ENCODE results near the gene CEBPZOS. TPM values are rescaled to one million over a fixed set of nuclear protein-coding genes. Genes with fewer than 3 reads are reported as not detected.
"Not testable (repeated sequence)": the region's sequence is repeated elsewhere in the genome, so short reads cannot be mapped to it uniquely, and the experiment has no call there.

The CEBPZOS gene
- total RNA-seq, 2 experiments from 2014 or later = 46.6 to 49.8 TPM

GRCh38 chr2:37215250-37215649 is 19.0 kb downstream of the CEBPZOS start:
- H3K27ac Mint-ChIP-seq = peak overlapping the region; percentile 42
- no peaks in the 10 kb centered on the region for H3K9me3 Mint-ChIP-seq (ENCODE audit: low read depth)
- intact Hi-C loops (cut with DNase I, micrococcal nuclease) = no loop called here
- ChIA-PET CTCF (interaction anchor here (0.6 kb wide), 1 partner anchor 33 kb away, joined by 3 read pairs; no protein-coding TSS in a partner anchor), POLR2A (no interaction called here)
- H3K4me1 Mint-ChIP-seq = peaks cover 4% of the 10 kb centered on the region
- DNase-seq (no peak), ATAC-seq (no peak)
- no peaks in the 10 kb centered on the region for H3K27me3 Mint-ChIP-seq
- H3K36me3 Mint-ChIP-seq (ENCODE audit: low read depth) = peaks cover 67% of the 10 kb centered on the region
- H3K4me3 Mint-ChIP-seq = no peak overlapping the region

GRCh38 chr2:37219046-37219445 is 22.8 kb downstream of the CEBPZOS start:
- H3K27me3 Mint-ChIP-seq = no peaks in the 10 kb centered on the region
- no peak overlapping the region for H3K27ac Mint-ChIP-seq
- intact Hi-C loops (cut with DNase I, micrococcal nuclease) = no loop called here
- peaks cover 72% of the 10 kb centered on the region for H3K36me3 Mint-ChIP-seq (ENCODE audit: low read depth)
- H3K4me3 Mint-ChIP-seq = no peak overlapping the region
- DNase-seq (no peak), ATAC-seq (no peak)
- H3K4me1 Mint-ChIP-seq = peaks cover 28% of the 10 kb centered on the region
- H3K9me3 Mint-ChIP-seq (ENCODE audit: low read depth) = no peaks in the 10 kb centered on the region
- POLR2A ChIA-PET = no interaction called here
- CTCF ChIA-PET = interaction anchor here (0.6 to 1.3 kb wide), 3 partner anchors 24 to 48 kb away, joined by 3 to 4 read pairs (median 3); no protein-coding TSS in a partner anchor

GRCh38 chr2:37223131-37223530 is 26.8 kb downstream of the CEBPZOS start:
- POLR2A ChIA-PET = no interaction called here
- peaks cover 58% of the 10 kb centered on the region for H3K4me1 Mint-ChIP-seq
- no peaks in the 10 kb centered on the region for H3K27me3 Mint-ChIP-seq
- no peaks in the 10 kb centered on the region for H3K9me3 Mint-ChIP-seq (ENCODE audit: low read depth)
- CTCF ChIA-PET = interaction anchor here (0.7 to 1.1 kb wide), 2 partner anchors 46 to 154 kb away, joined by 3 read pairs; no protein-coding TSS in a partner anchor
- H3K4me3 Mint-ChIP-seq = no peak overlapping the region
- DNase-seq (no peak), ATAC-seq (no peak)
- intact Hi-C loops (cut with DNase I, micrococcal nuclease) = no loop called here
- peaks cover 79% of the 10 kb centered on the region for H3K36me3 Mint-ChIP-seq (ENCODE audit: low read depth)
- peak overlapping the region; percentile 51 for H3K27ac Mint-ChIP-seq

DNA sequence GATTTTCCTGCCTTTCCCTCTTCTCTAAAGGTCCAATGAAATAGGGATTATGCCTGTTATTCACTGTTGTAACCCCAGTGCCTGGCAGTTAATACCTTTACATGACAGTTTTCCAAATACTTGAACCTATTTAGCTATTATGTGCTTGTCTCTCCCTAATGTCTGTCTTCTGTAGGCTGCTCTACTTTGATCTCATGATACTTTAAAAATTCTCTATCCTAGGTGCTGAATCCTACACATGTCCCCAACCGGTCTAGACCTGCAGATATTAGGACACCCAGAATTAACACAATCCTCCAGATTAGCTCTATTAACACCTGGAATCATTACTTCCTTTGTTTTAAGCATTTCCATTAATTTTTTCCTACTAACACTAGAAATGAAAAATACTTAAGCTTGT is 27.8 kb downstream of the CEBPZOS start:
- Mint-ChIP-seq H3K4me3 (no peak overlapping the region), H3K27ac (no peak overlapping the region), H3K4me1 (peaks cover 66% of the 10 kb centered on the region), H3K9me3 (ENCODE audit: low read depth) (no peaks in the 10 kb centered on the region), H3K27me3 (no peaks in the 10 kb centered on the region), H3K36me3 (ENCODE audit: low read depth) (peaks cover 78% of the 10 kb centered on the region)
- POLR2A ChIA-PET = no interaction called here
- intact Hi-C loops (cut with DNase I, micrococcal nuclease) = no loop called here
- CTCF ChIA-PET = interaction anchor here (0.6 kb wide), 2 partner anchors 15 to 167 kb away, joined by 4 read pairs; no protein-coding TSS in a partner anchor
- DNase-seq = no peak
- ATAC-seq = no peak

- DNase-seq; POLR2A ChIA-PET; H3K27me3 Mint-ChIP-seq; H3K27ac Mint-ChIP-seq; ATAC-seq; CTCF ChIA-PET; intact Hi-C loops (cut with DNase I, micrococcal nuclease); H3K9me3 Mint-ChIP-seq (ENCODE audit: low read depth): not testable (repeated sequence)
- Mint-ChIP-seq H3K4me1 (peaks cover 72% of the 10 kb centered on the region), H3K36me3 (ENCODE audit: low read depth) (peaks cover 75% of the 10 kb centered on the region), H3K4me3 (peak overlapping the region; percentile 33)
These were observed 28.8 kb downstream of the CEBPZOS start for GRCh38 chr2:37225129-37225528.

GRCh38 chr2:37226863-37227262 is 30.6 kb downstream of the CEBPZOS start:
- no peak for DNase-seq
- ChIA-PET CTCF (interaction anchor here (0.6 kb wide), 1 partner anchor 18 kb away, joined by 3 read pairs; no protein-coding TSS in a partner anchor), POLR2A (interaction anchor here (0.6 kb wide), 1 partner anchor 78 kb away, joined by 8 read pairs; no protein-coding TSS in a partner anchor)
- Mint-ChIP-seq H3K27ac (peak overlapping the region; percentile 11), H3K27me3 (no peaks in the 10 kb centered on the region), H3K4me3 (peak overlapping the region; percentile 6), H3K4me1 (peaks cover 67% of the 10 kb centered on the region), H3K9me3 (ENCODE audit: low read depth) (no peaks in the 10 kb centered on the region), H3K36me3 (ENCODE audit: low read depth) (peaks cover 58% of the 10 kb centered on the region)
- intact Hi-C loops (cut with DNase I, micrococcal nuclease) = no loop called here
- ATAC-seq = no peak

DNA sequence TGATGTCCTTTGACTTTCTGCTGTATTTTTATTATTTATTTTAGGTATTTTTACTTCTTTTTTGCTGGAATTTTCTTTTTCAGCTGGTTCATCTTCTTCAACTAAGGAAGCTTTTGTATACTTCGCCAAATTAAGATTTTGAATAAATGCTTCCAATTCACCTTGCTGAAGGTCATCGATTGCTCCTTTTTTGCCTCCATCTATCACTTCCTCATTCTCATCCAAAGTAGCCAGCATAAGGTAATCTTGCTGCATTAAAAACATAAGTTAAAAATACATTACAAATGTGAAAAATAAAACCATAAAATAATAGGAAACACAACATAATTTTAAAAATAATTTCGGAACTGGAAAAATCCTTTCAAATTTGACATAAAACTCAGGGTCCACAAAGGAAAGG is 32.5 kb downstream of the CEBPZOS start:
- Mint-ChIP-seq H3K27ac (no peak overlapping the region), H3K36me3 (ENCODE audit: low read depth) (peaks cover 41% of the 10 kb centered on the region), H3K4me3 (no peak overlapping the region), H3K4me1 (peaks cover 52% of the 10 kb centered on the region), H3K27me3 (no peaks in the 10 kb centered on the region), H3K9me3 (ENCODE audit: low read depth) (no peaks in the 10 kb centered on the region)
- ChIA-PET POLR2A (interaction anchor here (0.6 kb wide), 1 partner anchor 73 kb away, joined by 4 read pairs; no protein-coding TSS in a partner anchor), CTCF (no interaction called here)
- ATAC-seq (no peak), DNase-seq (no peak)
- intact Hi-C loops (cut with DNase I, micrococcal nuclease) = no loop called here

DNA sequence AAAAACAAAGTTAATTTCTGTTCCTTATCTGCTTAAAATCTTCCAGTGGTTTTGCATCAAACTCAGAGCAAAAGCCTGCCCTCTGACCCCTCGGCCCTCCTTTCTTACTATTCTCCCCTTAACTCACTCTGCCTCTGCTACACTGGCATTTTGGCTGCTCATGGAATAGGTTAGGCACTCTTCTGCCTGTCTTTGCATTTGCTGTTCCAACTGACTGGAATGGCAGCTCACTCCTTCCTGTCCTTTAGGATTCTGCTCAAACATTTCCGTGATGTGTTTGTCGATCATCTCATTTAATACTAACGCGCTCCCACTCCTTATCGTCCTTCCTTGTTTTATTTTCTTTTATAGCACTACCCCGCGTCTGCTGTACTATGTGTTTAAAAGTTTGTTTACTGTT is 34.3 kb downstream of the CEBPZOS start:
- Mint-ChIP-seq H3K9me3 (ENCODE audit: low read depth) (no peaks in the 10 kb centered on the region), H3K27ac (no peak overlapping the region), H3K4me1 (peaks cover 45% of the 10 kb centered on the region), H3K4me3 (no peak overlapping the region), H3K36me3 (ENCODE audit: low read depth) (peaks cover 35% of the 10 kb centered on the region), H3K27me3 (no peaks in the 10 kb centered on the region)
- CTCF ChIA-PET = no interaction called here
- ATAC-seq (no peak), DNase-seq (no peak)
- intact Hi-C loops (cut with DNase I, micrococcal nuclease) = loop anchor here (2.0 to 5.0 kb wide), 4 partner anchors 92 to 442 kb away; partner anchors contain the start of genes CDC42EP3 (in 1 of the 2) and PRKD3 (in 1 of the 2)
- POLR2A ChIA-PET = interaction anchor here (1.2 kb wide), 1 partner anchor 13 kb away, joined by 3 read pairs; no protein-coding TSS in a partner anchor

GRCh38 chr2:37231241-37232130 is 35.2 kb downstream of the CEBPZOS start, which contains the start of the genes CEBPZ and NDUFAF7:
Gene CEBPZ, minus strand, starts transcription at chr2:37231596. Its CDS starts 29 bp downstream, at chr2:37231567.
Gene NDUFAF7, plus strand, starts transcription at chr2:37231658. Its CDS starts 48 bp downstream, at chr2:37231706.
- no peaks in the 10 kb centered on the region for H3K9me3 Mint-ChIP-seq (ENCODE audit: low read depth)

DNA sequence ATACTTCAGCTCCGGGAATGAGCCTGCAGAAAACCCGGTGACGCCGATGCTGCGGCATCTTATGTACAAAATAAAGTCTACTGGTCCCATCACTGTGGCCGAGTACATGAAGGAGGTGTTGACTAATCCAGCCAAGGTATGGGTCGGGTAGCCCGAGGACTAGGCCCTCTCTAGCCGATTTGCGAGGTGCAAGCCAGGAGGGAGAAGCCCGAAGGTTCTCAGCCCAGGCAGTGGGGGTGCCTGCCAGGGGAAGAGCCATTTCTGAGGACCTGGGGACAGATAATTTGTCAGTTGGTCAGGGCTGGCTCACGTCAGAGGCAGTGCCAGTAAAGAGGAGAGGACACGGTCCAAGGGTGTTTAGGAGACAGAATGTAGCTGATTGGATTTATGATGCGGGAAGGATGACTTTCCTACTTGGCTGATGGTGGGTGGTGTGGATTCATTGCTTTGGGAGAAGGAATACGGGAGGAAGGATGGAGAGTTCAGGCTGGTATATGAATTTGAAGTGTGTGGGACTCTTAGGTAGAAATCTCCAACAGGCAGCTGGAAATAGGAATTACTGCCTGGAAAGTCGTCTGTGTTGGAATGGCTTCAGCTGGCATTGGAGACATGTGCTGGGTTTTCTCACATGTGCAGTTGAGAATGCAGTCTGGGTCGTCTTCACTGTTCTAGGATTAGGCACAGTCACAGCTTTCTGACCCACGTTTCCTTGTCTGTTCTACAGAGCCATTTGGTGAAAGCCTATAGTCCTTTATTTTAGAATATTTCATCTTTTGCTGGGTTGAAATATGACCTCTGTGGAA is 36.0 kb downstream of the CEBPZOS start:
- peaks cover 31% of the 10 kb centered on the region for H3K4me1 Mint-ChIP-seq
- CTCF ChIA-PET = interaction anchor here (0.7 to 1.4 kb wide), 5 partner anchors 10 to 645 kb away, joined by 4 to 5 read pairs (median 5); no protein-coding TSS in a partner anchor

More at GRCh38 chr2:37231241-37232130, 35.2 kb downstream of the CEBPZOS start, which contains the start of the genes CEBPZ and NDUFAF7:
- intact Hi-C loops (cut with DNase I, micrococcal nuclease) = loop anchor here (1.0 to 5.0 kb wide), 13 partner anchors 12 to 441 kb away; partner anchors contain the start of genes CEBPZOS (in 2 of the 2), GPATCH11 (in 2 of the 2), HEATR5B (in 2 of the 2) and CDC42EP3 (in 1 of the 2)
- CTCF ChIA-PET = interaction anchor here (0.6 to 1.4 kb wide), 6 partner anchors 11 to 646 kb away, joined by 3 to 5 read pairs (median 4); no protein-coding TSS in a partner anchor
- H3K27me3 Mint-ChIP-seq = no peaks in the 10 kb centered on the region
- POLR2A ChIA-PET = interaction anchor here (0.6 to 2.0 kb wide), 8 partner anchors 12 to 1100 kb away, joined by 3 to 13 read pairs (median 5); no protein-coding TSS in a partner anchor
- H3K4me3 Mint-ChIP-seq = no peak within 1 kb of the TSS
- peaks cover 39% of the 10 kb centered on the region for H3K4me1 Mint-ChIP-seq
- DNase-seq = peak; percentile 95
- ATAC-seq = peak; percentile 96
- H3K36me3 Mint-ChIP-seq (ENCODE audit: low read depth) = peaks cover 36% of the 10 kb centered on the region
- no peak within 1 kb of the TSS for H3K27ac Mint-ChIP-seq

More for the DNA sequence above, 36.0 kb downstream of the CEBPZOS start:
- Mint-ChIP-seq H3K9me3 (ENCODE audit: low read depth) (no peaks in the 10 kb centered on the region), H3K36me3 (ENCODE audit: low read depth) (peaks cover 33% of the 10 kb centered on the region), H3K27ac (no peak overlapping the region), H3K4me3 (no peak overlapping the region), H3K27me3 (no peaks in the 10 kb centered on the region)
- ATAC-seq (no peak), DNase-seq (peak; percentile 38)
- POLR2A ChIA-PET = interaction anchor here (0.6 to 2.0 kb wide), 5 partner anchors 11 to 158 kb away, joined by 3 to 13 read pairs (median 5); no protein-coding TSS in a partner anchor
- intact Hi-C loops (cut with DNase I, micrococcal nuclease) = loop anchor here (2.0 to 5.0 kb wide), 3 partner anchors 14 to 440 kb away; partner anchors contain the start of genes CDC42EP3 (in 1 of the 2) and PRKD3 (in 1 of the 2)
